Pons (tissue), 1 donor: ENCODE data around the gene ME1.
"Not testable (repeated sequence)": the region's sequence is repeated elsewhere in the genome, so short reads cannot be mapped to it uniquely, and the experiment has no call there.

ENCODE experiments used
- DNase-seq: peaks from one replicate; pipeline ENCODE4 v3.0.0-alpha.2; 2016; ENCODE audit warnings: low spot score

Gene ME1

DNA sequence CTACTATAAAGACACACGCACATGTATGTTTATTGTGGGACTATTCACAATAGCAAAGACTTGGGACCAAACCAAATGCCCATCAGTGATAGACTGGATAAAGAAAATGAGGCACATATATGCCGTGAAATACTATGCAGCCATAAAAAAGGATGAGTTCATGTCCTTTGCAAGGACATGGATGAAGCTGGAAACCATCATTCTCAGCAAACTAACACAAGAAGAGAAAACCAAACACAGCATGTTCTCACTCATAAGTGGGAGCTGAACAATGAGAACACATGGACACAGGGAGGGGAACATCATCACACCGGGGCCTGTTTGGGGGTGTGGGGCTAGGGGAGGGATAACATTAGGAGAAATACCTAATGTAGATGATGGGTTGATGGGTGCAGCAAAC lies 174.1 kb downstream of the ME1 start:
- not testable (repeated sequence) for DNase-seq

DNA sequence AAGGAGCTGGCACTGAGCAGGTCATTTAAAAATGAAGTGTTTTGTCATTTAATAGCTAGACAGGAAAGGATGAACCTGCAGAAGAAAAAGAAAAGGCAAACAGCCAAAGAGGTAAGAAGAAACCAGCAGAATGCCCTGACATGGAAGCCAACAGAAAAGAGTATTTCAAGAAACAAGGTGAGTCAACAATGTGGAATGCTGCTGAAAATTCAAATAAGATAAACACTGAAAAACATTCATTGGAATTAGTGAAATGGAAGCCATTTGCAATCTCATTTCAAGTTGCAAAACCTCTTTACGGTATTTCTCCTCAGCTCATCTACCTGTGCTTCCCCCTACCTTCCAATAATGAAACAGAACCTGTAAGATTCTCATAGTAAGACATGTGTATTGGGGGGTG lies 178.1 kb downstream of the ME1 start:
- DNase-seq = no peak

- no peak for DNase-seq
Measured at GRCh38 chr6:83250235-83250634, 180.6 kb downstream of the ME1 start.

GRCh38 chr6:83247471-83247870 lies 183.4 kb downstream of the ME1 start:
- no peak for DNase-seq

DNA sequence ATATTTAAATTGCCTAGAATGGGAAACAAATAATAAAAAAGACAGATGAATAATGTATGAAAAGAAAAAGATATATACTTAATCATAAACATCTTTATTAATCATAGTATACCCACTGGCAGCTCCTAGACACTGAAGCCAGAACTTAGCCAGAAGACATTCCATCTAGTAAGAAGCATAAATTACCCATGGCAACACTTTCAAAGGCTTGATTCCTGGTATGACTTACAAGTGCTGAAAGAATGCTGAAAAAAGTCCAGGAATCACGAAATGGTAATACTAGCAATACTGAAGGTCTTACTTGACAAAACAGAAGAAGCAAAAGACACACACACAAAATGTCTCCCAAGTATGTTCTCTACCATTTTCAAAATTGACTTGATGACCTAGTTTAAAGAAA lies 199.7 kb downstream of the ME1 start:
- DNase-seq = no peak

- no peak for DNase-seq
Measured at GRCh38 chr6:83226517-83226916, 204.3 kb downstream of the ME1 start.

GRCh38 chr6:83221889-83222479 lies 208.9 kb downstream of the ME1 start:
- peak; percentile 72 for DNase-seq

DNA sequence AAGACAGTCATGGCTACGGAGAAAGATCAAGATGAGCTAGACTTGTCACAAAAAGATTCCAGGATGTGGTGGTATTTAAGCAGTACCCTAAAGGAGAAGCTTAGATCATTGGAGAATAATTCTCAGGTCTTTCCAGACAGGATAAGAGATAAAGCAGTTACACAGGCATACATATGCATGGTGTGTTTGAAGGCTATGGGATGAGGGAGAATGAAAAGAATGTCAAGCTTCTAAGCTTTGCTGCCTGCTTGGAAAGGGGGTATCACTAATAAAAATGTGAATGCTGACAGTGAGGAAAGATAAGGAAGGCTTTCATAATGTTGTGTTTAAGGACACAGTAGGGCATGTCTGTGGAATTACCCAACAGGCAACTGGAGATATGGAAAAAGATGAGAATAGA lies 209.6 kb downstream of the ME1 start:
- no peak for DNase-seq

GRCh38 chr6:83220121-83220520 lies 210.7 kb downstream of the ME1 start:
- DNase-seq = no peak

DNA sequence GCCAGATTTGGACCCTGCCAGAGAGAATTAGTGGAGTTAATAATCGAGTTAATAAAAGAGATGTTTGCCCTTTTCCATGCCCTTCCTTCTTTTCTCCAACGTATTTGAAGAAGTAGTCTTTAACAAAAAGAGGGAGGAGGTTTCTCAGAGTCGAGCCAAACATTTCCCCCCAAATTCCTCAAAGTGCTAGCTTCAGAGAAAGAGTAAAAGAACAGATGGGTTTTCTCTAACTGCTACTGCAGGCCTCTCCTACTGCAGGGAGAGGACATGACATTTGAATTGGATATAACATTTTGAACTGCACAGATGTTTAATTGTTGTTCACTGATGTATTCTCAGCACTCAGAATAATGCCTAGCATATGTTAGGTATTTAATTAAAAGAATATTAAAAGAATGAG lies 212.2 kb downstream of the ME1 start:
- no peak for DNase-seq

DNA sequence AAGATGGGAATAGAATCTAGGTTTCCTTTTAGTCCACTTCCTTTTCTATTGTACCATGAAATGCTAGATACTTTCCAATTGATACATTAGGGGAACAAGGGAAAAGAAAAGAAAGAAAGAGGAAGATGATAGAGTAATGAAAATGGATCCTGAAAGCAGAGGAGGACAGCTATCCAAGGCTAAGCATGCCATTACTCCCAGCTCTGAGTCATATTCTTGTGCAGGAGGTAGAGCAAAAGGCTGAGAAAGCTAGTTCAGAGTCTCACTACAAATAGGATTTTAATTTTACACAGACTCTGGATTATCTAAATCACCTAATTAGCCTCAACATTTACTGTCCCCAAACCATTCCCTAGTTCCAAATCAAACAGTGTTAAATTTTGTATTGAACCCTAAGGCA lies 214.0 kb downstream of the ME1 start:
- no peak for DNase-seq

GRCh38 chr6:83215131-83216047 lies 215.5 kb downstream of the ME1 start:
- peak; percentile 90 for DNase-seq

DNA sequence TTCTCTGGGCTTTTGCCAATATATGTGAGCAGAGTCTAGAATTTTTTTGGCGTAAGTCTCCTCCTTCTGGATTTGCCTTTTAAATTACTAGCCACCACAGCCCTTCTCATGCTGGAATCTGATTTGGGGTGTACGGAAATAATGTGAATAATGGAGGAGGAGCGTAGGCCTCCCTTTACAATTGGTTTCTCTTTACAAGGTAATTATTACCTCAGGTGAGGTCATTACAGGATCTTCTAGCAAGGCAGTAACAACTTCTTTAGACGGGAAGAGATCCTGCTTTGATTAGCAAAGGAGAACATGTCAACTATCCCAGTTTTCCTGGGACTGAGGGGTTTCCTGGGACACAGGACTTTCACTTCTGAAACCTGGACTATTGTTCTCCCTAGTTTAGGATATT lies 228.8 kb downstream of the ME1 start:
- no peak for DNase-seq

GRCh38 chr6:83199863-83200225 lies 231.0 kb downstream of the ME1 start:
- no peak for DNase-seq

GRCh38 chr6:83199173-83199862 lies 231.5 kb downstream of the ME1 start:
- no peak for DNase-seq

GRCh38 chr6:83198486-83199172 lies 232.2 kb downstream of the ME1 start:
- no peak for DNase-seq

DNA sequence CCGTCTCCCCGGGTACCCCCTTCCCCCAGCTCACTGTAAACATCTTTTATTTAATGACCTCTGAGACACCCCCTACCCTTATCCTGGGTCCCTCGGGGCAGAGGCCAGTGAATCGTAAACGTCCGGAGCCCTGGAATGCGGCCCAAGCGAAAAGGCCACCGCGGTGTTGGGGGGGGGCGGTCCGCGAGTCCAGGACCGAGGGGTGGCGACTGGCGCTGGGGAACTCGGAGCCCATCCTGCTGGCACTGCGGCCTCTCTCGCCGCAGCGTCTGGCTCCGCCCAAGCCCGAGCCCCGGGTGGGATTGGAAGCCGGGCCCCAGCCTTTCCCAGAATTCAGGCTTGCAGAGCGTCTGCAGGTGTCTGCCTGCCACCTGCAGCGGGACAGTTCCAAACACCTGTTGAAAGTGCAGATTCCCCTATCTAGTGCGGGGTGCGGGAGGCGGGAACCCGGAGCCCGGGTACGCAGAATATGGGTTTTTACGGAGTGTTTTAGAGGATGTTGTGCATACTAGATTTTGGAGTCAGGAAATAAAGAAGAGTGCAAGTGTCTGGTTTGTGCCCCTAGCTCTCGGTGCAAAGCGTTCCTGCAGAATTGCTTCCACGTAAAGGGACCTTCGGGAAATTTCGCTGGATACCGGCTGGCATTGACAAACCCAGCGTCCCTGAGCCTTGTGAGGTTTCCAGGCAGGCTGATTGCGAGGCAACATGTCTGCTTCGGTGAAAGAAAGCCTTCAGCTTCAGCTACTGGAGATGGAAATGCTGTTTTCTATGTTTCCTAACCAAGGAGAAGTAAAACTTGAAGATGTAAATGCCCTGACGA lies 236.9 kb downstream of the ME1 start:
- peak; percentile 29 for DNase-seq

GRCh38 chr6:83192871-83193746 lies 237.7 kb downstream of the ME1 start, which contains the start of the genes PGM3 and RWDD2A:
PGM3 (minus strand) TSS chr6:83193265; CDS start chr6:83191012, 2,253 bp downstream.
RWDD2A (plus strand) TSS chr6:83193357; CDS start chr6:83194452, 1,095 bp downstream.
- DNase-seq = peak; percentile 88

GRCh38 chr6:83192456-83192855 lies 238.4 kb downstream of the ME1 start:
- DNase-seq = no peak

DNA sequence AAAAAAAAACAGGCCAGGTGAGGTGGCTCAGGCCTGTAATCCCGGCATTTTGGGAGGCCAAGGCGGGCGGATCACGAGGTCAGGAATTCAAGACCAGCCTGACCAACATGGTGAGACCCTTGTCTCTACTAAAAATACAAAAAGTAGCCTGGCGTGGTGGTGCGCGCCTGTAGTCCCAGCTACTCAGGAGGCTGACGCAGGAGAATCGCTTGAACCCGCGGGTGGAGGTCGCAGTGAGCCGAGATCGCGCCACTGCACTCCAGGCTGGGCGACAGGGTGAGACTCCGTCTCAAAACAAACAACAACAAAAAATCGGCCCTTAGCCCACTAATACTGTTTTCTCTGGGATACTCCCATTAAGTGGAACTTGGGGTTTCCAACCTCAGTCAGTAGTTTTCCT lies 238.9 kb downstream of the ME1 start:
- DNase-seq = not testable (repeated sequence)
